Stomach (tissue), 4 donors: ENCODE results near the gene GPR87.

Experiments used
- EP300 ChIP-seq: sonication (generic); formaldehyde crosslinking; IDR thresholded peaks from one replicate; pipeline ENCODE4 v1.6.1; 2017; ENCODE audit warnings: antibody characterized with exemption
- POLR2A ChIP-seq, 4 donors: fragments of 450-650 bp; IDR thresholded peaks; one replicate each; pipeline ENCODE4 v1.6.1; 2016; ENCODE audit warnings: antibody characterized with exemption in 4 of 4, control low read depth in 2 of 4, mild to moderate bottlenecking in 1 of 4, moderate library complexity in 1 of 4
- POLR2AphosphoS5 ChIP-seq, 3 donors: sonication (generic); formaldehyde crosslinking; IDR thresholded peaks; one replicate each; pipeline ENCODE4 v1.6.1; 2016; ENCODE audit warnings: antibody characterized with exemption in 3 of 3
- TF ChIP-seq, protein P1 (sequence below), 7 experiments: fragments of 450-650 bp in 4 of 7; fragments of 200-600 bp in 3 of 7; sonication (generic) in 3 of 7; IDR thresholded peaks; one replicate each; pipeline ENCODE4 v1.5.1; 2016 to 2019; ENCODE audit warnings: antibody characterized with exemption in 7 of 7, control low read depth in 2 of 7, mild to moderate bottlenecking in 1 of 7

DNA sequence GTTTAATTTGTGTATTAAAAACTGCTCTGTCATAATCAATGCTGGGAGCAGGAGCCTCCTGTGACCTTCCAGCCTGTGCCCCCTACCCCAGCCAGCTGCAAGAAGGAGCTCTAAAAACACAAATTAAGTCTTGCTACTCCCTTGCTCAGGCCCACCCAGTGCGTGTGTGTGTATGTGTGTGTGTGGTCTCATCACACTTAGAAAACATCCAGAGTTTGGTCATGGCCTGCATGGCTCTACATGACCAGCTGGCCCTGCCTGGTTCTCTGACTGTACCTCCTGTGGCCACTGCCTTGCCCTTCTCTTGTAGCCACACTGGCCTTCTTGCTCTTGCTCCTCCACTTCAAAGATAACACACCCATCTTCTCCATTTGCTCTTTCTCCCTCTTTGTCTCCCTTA is 52.0 kb downstream of the GPR87 start:
- TF ChIP-seq POLR2A (IDR thresholded peaks at IDR 0.05) (no peak), EP300 (no peak), POLR2AphosphoS5 (IDR thresholded peaks at IDR 0.05) (no peak)
- TF ChIP-seq, protein P1, sequence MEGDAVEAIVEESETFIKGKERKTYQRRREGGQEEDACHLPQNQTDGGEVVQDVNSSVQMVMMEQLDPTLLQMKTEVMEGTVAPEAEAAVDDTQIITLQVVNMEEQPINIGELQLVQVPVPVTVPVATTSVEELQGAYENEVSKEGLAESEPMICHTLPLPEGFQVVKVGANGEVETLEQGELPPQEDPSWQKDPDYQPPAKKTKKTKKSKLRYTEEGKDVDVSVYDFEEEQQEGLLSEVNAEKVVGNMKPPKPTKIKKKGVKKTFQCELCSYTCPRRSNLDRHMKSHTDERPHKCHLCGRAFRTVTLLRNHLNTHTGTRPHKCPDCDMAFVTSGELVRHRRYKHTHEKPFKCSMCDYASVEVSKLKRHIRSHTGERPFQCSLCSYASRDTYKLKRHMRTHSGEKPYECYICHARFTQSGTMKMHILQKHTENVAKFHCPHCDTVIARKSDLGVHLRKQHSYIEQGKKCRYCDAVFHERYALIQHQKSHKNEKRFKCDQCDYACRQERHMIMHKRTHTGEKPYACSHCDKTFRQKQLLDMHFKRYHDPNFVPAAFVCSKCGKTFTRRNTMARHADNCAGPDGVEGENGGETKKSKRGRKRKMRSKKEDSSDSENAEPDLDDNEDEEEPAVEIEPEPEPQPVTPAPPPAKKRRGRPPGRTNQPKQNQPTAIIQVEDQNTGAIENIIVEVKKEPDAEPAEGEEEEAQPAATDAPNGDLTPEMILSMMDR (IDR thresholded peaks at IDR 0.05), result no peak
